Brain microvascular endothelial cell (primary cell): Measurements from ENCODE around the gene SRMS.

ENCODE experiments used
- DNase-seq: peaks from one replicate; pipeline ENCODE4 v3.0.0-alpha.2; 2020
- H3K27ac ChIP-seq: fragments of 250-450 bp; sonication (Bioruptor Pico); 2 replicates; pipeline ENCODE4 v1.5.1; 2020; ENCODE audit warnings: mild to moderate bottlenecking, moderate library complexity
- H3K27me3 ChIP-seq: fragments of 250-450 bp; sonication (Bioruptor Pico); replicated peaks from 2 replicates; pipeline ENCODE4 v1.5.1; 2020; ENCODE audit warnings: mild to moderate bottlenecking
- H3K36me3 ChIP-seq: fragments of 250-450 bp; sonication (Bioruptor Pico); replicated peaks from 2 replicates; pipeline ENCODE4 v1.5.1; 2020; ENCODE audit warnings: mild to moderate bottlenecking
- H3K4me3 ChIP-seq: 2 replicates; pipeline ENCODE4 v1.5.1; 2011; ENCODE audit warnings: low read depth, mild to moderate bottlenecking, control low read depth, low read length, moderate library complexity
- in situ Hi-C: cut with HindIII; loops from 2 replicates; pipeline ENCODE4 v1.10.0; 2017; ENCODE audit warnings: low sequenced_read_pairs, low pct_ligation_motif_present
- TF ChIP-seq, protein P1 (sequence below): IDR thresholded peaks from 2 replicates; pipeline ENCODE4 v1.5.1; 2011; ENCODE audit warnings: low read depth, mild to moderate bottlenecking, moderate library complexity, low read length, control low read depth, inconsistent platforms; ENCODE audit errors: missing control alignments

Gene SRMS

GRCh38 chr20:63529861-63530787, 17.4 kb downstream of the SRMS start:
- DNase-seq, result no peak

DNA sequence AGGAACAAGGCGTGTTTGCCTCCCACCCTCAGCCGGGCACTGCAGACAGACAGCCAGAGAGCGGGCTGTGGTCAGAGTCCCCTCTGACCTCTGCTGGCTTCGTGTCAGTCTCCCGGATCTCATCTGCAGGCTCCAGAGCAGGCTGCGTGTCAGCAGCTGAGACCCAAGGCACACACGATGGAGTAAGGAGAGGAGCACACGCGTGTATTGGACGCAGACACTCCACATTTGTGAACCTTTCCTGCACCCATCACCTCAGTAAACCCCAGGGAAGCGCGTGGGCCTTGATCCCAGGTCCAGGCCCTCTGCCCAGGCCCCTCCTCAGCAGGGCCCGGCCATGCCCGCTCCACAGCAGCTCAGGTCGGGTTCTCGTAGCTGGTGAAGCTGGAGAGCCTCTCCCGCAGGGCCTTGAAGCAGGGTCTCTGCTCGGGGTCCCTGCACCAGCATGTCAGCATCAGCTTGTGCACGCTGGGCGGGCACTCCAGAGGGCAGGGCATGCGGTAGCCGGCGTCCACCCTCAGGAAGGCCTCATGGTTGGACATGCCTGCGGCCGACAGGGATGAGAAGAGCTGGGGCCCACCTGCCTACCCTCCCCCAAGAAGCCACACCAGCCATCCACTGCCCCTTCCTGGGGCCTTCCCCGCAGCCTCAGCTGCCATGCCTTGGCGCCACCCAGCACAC, 18.2 kb downstream of the SRMS start:
- Histone ChIP-seq H3K4me3 (no peak overlapping the region), H3K27ac (no peak overlapping the region), H3K36me3 (no peaks in the 10 kb centered on the region), H3K27me3 (no peaks in the 10 kb centered on the region)
- no peak for DNase-seq
- in situ Hi-C loops, result no loop called here
- TF ChIP-seq, protein P1, sequence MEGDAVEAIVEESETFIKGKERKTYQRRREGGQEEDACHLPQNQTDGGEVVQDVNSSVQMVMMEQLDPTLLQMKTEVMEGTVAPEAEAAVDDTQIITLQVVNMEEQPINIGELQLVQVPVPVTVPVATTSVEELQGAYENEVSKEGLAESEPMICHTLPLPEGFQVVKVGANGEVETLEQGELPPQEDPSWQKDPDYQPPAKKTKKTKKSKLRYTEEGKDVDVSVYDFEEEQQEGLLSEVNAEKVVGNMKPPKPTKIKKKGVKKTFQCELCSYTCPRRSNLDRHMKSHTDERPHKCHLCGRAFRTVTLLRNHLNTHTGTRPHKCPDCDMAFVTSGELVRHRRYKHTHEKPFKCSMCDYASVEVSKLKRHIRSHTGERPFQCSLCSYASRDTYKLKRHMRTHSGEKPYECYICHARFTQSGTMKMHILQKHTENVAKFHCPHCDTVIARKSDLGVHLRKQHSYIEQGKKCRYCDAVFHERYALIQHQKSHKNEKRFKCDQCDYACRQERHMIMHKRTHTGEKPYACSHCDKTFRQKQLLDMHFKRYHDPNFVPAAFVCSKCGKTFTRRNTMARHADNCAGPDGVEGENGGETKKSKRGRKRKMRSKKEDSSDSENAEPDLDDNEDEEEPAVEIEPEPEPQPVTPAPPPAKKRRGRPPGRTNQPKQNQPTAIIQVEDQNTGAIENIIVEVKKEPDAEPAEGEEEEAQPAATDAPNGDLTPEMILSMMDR, result no peak

More at GRCh38 chr20:63529861-63530787, 17.4 kb downstream of the SRMS start:
- Histone ChIP-seq H3K27me3 (no peaks in the 10 kb centered on the region), H3K27ac (no peak overlapping the region), H3K4me3 (no peak overlapping the region), H3K36me3 (no peaks in the 10 kb centered on the region)
- TF ChIP-seq, protein P1, result no peak
- in situ Hi-C loops, result no loop called here

GRCh38 chr20:63527184-63527583, 20.4 kb downstream of the SRMS start:
- Histone ChIP-seq H3K36me3 (peaks cover 11% of the 10 kb centered on the region), H3K4me3 (no peak overlapping the region), H3K27me3 (no peaks in the 10 kb centered on the region), H3K27ac (no peak overlapping the region)
- TF ChIP-seq, protein P1, result no peak
- no peak for DNase-seq
- in situ Hi-C loops, result no loop called here

- Histone ChIP-seq H3K36me3 (peaks cover 12% of the 10 kb centered on the region), H3K4me3 (no peak overlapping the region), H3K27ac (no peak overlapping the region), H3K27me3 (no peaks in the 10 kb centered on the region)
- TF ChIP-seq, protein P1, result no peak
- DNase-seq, result no peak
- in situ Hi-C loops, result no loop called here
Measured at GRCh38 chr20:63525971-63526370, 21.6 kb downstream of the SRMS start.

DNA sequence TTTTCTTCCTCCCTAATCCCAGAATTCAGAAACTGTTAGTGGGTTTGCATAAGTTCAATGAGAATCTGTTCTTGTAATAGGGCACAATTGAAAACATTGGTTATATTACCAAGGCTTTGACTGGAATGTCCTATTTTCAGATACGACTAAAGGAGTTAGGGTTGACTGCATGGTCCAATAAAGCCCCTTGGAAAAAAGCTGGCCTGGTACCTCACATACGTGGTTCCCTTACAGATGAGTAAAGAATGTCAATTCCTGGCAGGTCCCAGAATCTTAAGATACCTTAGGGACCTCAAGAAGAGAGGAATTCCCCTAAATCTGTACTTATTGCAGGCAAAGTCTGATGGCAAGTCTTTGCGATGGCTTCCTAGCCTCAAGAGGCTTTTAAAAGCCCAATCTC, 22.4 kb downstream of the SRMS start:
- H3K27ac ChIP-seq, result no peak overlapping the region
- in situ Hi-C loops, result no loop called here
- no peak overlapping the region for H3K4me3 ChIP-seq
- DNase-seq, result no peak
- peaks cover 12% of the 10 kb centered on the region for H3K36me3 ChIP-seq
- TF ChIP-seq, protein P1, result no peak
- no peaks in the 10 kb centered on the region for H3K27me3 ChIP-seq
